Fibroblast of the conjunctiva (primary cell): Measurements from ENCODE around the gene GMNN.
"Not testable (repeated sequence)": the region's sequence is repeated elsewhere in the genome, so short reads cannot be mapped to it uniquely, and the experiment has no call there.

ENCODE experiments used
- DNase-seq: peaks from one replicate; pipeline ENCODE4 v3.0.0-alpha.2; 2010; ENCODE audit warnings: low read depth

The GMNN gene

GRCh38 chr6:24761851-24762250 is 12.9 kb upstream of the GMNN start:
- no peak for DNase-seq

GRCh38 chr6:24763578-24763977 is 11.2 kb upstream of the GMNN start:
- DNase-seq = no peak

- not testable (repeated sequence) for DNase-seq
Observed at GRCh38 chr6:24764833-24765828, 9.6 kb upstream of the GMNN start.

GRCh38 chr6:24765968-24766367 is 8.8 kb upstream of the GMNN start:
- DNase-seq = not testable (repeated sequence)

- no peak for DNase-seq
Observed at GRCh38 chr6:24766680-24767462, 7.9 kb upstream of the GMNN start.

- DNase-seq = no peak
Observed at GRCh38 chr6:24768361-24768760, 6.4 kb upstream of the GMNN start.

GRCh38 chr6:24775520-24776058 is 852 bp downstream of the GMNN start:
- peak; percentile 26 for DNase-seq

GRCh38 chr6:24777227-24777626 is 2.5 kb downstream of the GMNN start:
- DNase-seq = no peak

- DNase-seq = no peak
Observed at GRCh38 chr6:24778121-24778520, 3.4 kb downstream of the GMNN start.

GRCh38 chr6:24778878-24779277 is 4.1 kb downstream of the GMNN start:
- no peak for DNase-seq

GRCh38 chr6:24779416-24780016 is 4.8 kb downstream of the GMNN start:
- DNase-seq = no peak

- no peak for DNase-seq
Observed at GRCh38 chr6:24780206-24780605, 5.5 kb downstream of the GMNN start.

- no peak for DNase-seq
Observed at GRCh38 chr6:24788031-24788665, 13.4 kb downstream of the GMNN start.

GRCh38 chr6:24795106-24795505 is 20.4 kb downstream of the GMNN start:
- no peak for DNase-seq

GRCh38 chr6:24796616-24797290 is 22.0 kb downstream of the GMNN start:
- no peak for DNase-seq

GRCh38 chr6:24797596-24798216 is 23.0 kb downstream of the GMNN start:
- no peak for DNase-seq

GRCh38 chr6:24798740-24799540 is 24.2 kb downstream of the GMNN start, which contains the start of gene ARMH2:
Gene ARMH2, minus strand, starts transcription at chr6:24798917. Its CDS starts 60 bp downstream, at chr6:24798857.
- no peak for DNase-seq

- no peak for DNase-seq
Observed at GRCh38 chr6:24799541-24799915, 24.8 kb downstream of the GMNN start.

- no peak for DNase-seq
Observed at GRCh38 chr6:24802271-24803059, 27.7 kb downstream of the GMNN start.
